Mesothelial cell of epicardium (in vitro differentiated cells): ENCODE data around the gene UFM1. TPM values are rescaled to one million over a fixed set of nuclear protein-coding genes. Genes with fewer than 3 reads are reported as not detected.

Source experiments
- DNase-seq, 2 experiments: peaks; one replicate each; pipeline ENCODE4 v3.0.0; 2021; ENCODE audit warnings: low spot score in 2 of 2; ENCODE audit not compliant: unreplicated experiment in 2 of 2
- H3K27ac Mint-ChIP-seq: 2 replicates; pipeline ENCODE4 v1.8.0; 2021; ENCODE audit warnings: mixed read lengths
- H3K27me3 Mint-ChIP-seq: 2 replicates; pipeline ENCODE4 v1.8.0; 2021; ENCODE audit warnings: low read depth, mixed read lengths
- H3K36me3 Mint-ChIP-seq: 2 replicates; pipeline ENCODE4 v1.8.0; 2021; ENCODE audit warnings: mixed read lengths
- H3K4me1 Mint-ChIP-seq: 2 replicates; pipeline ENCODE4 v1.8.0; 2021; ENCODE audit warnings: mixed read lengths
- H3K4me3 Mint-ChIP-seq: 2 replicates; pipeline ENCODE4 v1.8.0; 2021; ENCODE audit warnings: mild to moderate bottlenecking, moderate library complexity, mixed read lengths
- H3K9me3 Mint-ChIP-seq: 2 replicates; pipeline ENCODE4 v1.8.0; 2021; ENCODE audit warnings: mixed read lengths
- CTCF ChIP-seq: fragments of 200-600 bp; sonication (generic); IDR thresholded peaks from one replicate; pipeline ENCODE4 v1.5.0; 2021; ENCODE audit warnings: antibody characterized with exemption; ENCODE audit not compliant: unreplicated experiment
- total RNA-seq: library from RNA; stranded (reverse); gene quantifications from 3 replicates; pipeline ENCODE4 v1.2.1, GENCODE V29; 2021

Gene UFM1
- total RNA-seq, 1 donor from 2014 or later, result 59.7 TPM

- peaks cover 10% of the 10 kb centered on the region for H3K4me1 Mint-ChIP-seq
- no peaks in the 10 kb centered on the region for H3K36me3 Mint-ChIP-seq
Observed at GRCh38 chr13:38382946-38383345, 33.3 kb downstream of the UFM1 start.

GRCh38 chr13:38384171-38384570 is 34.5 kb downstream of the UFM1 start:
- no peaks in the 10 kb centered on the region for H3K36me3 Mint-ChIP-seq
- H3K27me3 Mint-ChIP-seq, result no peaks in the 10 kb centered on the region
- no peak overlapping the region for H3K4me3 Mint-ChIP-seq
- H3K4me1 Mint-ChIP-seq, result peaks cover 13% of the 10 kb centered on the region
- no peak overlapping the region for H3K27ac Mint-ChIP-seq
- TF ChIP-seq CTCF, result no peak
- H3K9me3 Mint-ChIP-seq, result no peaks in the 10 kb centered on the region
- DNase-seq, result no peak

More at GRCh38 chr13:38382946-38383345, 33.3 kb downstream of the UFM1 start:
- TF ChIP-seq CTCF, result no peak
- no peaks in the 10 kb centered on the region for H3K27me3 Mint-ChIP-seq
- H3K9me3 Mint-ChIP-seq, result no peaks in the 10 kb centered on the region
- DNase-seq, result no peak
- no peak overlapping the region for H3K27ac Mint-ChIP-seq
- no peak overlapping the region for H3K4me3 Mint-ChIP-seq

DNA sequence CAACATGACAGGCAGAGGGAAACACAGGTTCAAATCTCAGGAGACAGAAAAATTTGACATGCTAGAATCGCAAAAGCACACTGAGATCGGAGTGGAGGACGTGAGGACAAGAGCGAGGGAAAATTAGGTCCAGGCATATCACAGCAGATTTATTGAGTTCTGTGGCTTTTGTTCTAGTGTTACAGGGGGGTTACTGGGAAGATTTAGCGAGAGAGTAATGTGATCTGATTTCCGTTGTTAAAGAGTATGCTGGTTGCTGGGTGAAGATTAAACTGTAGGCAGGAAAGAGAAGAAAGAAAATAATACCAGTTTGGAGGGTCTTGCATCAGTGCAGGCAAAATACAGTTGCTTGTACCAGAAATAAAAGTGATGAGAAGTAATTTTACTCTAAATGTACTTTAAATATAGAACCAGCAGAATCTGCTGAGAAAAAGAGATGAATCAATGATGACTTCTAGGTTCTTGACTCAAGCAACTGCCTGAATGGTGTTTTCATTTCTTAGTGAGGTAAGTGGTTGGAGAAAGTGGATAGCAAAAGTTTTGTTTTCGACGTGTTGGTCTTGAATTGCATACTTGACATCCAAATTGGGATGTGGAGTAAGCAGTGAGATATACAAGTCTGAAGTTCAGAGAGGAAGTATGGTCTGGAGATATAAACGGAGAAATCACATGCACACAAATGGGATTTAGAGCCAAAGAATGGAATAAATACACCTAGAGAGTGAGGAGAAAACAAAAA is 35.7 kb downstream of the UFM1 start:
- H3K27me3 Mint-ChIP-seq, result no peaks in the 10 kb centered on the region
- peaks cover 13% of the 10 kb centered on the region for H3K4me1 Mint-ChIP-seq
- H3K36me3 Mint-ChIP-seq, result no peaks in the 10 kb centered on the region
- no peak overlapping the region for H3K27ac Mint-ChIP-seq
- no peak for DNase-seq
- TF ChIP-seq CTCF, result no peak
- peaks cover 4% of the 10 kb centered on the region for H3K9me3 Mint-ChIP-seq
- no peak overlapping the region for H3K4me3 Mint-ChIP-seq

DNA sequence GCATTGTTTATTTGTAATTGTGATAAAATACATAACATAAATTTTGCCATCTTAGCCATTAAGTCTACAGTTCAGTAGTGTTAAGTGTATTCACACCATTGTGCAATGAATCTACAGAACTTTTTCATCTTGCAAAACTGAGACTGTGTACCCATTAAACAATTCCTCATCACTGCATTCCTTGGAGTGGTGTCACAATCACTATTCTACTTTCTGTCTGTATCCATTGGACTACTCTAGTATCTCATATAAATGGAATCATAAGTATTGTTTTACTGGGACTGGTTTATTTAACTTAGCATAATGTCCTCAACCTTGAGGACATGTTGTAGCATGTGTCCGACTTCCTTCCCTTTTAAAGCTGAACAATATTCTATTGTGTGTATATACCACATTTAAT is 36.8 kb downstream of the UFM1 start:
- Mint-ChIP-seq H3K4me3 (no peak overlapping the region), H3K27me3 (no peaks in the 10 kb centered on the region), H3K36me3 (peaks cover 6% of the 10 kb centered on the region), H3K4me1 (peaks cover 13% of the 10 kb centered on the region), H3K27ac (no peak overlapping the region), H3K9me3 (peaks cover 13% of the 10 kb centered on the region)
- no peak for DNase-seq
- TF ChIP-seq CTCF, result no peak

- Mint-ChIP-seq H3K27me3 (no peaks in the 10 kb centered on the region), H3K4me1 (peaks cover 30% of the 10 kb centered on the region), H3K36me3 (peaks cover 6% of the 10 kb centered on the region), H3K27ac (no peak overlapping the region), H3K4me3 (no peak overlapping the region), H3K9me3 (peaks cover 15% of the 10 kb centered on the region)
- no peak for DNase-seq
- TF ChIP-seq CTCF, result no peak
Observed at GRCh38 chr13:38391341-38391740, 41.7 kb downstream of the UFM1 start.
